ENCODE results near the gene DCDC2C.

The DCDC2C gene

DNA sequence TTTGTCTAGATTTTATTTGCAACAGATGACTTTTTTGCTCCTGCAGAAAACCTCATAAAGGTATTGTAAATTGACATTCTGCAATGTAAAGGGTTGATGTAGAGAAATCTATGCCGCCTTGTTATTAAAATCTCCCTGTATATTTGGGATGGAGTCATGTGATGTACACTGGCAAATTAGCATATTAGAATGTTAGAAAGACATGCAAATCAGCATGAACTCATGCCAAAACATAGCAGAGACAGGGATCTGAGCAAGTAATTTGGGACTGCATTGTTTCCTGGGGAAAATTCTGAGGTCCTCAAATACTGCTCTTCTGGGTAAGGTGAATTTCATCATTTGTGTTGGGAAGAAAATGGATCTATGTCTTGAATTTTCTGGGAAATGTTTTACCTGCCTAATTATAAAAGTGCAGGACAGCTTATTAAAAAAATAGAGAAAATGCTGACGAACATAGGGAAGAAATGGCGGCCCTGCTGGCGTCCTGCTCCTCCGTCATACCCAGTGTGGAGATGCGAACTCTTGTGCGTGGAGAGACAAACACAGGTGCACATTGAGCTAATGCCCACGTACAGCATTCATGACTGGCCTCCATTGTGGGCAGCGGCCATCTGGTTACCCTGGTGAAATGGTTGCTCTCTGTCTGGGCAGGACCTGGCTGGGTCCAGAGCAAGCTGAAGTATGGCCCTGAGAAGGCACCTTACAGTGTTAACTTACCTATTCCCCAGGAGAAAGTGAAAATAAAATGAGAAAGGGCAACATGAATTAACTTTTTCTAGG is 29.1 kb upstream of the DCDC2C start:
- no peak for DNase-seq

DNA sequence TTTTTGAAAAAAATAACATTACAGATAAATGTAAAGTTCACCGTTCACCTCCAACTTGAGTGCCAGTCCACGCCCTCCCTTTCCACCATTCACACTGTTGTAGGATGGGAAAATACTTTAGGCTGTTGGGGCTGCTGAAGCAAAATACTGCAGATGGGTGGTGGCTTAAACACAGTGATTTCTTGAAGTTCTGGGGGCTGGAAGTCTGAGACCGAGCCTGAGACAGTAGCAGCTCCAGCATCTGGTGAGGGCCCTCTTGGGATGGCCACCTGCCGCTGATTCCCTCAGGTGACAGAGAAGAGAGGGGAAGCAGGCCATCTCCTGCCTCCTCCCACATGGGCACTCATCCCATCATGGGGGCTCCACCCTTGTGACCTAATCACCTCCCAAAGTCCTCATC is 27.7 kb upstream of the DCDC2C start:
- no peak for DNase-seq

DNA sequence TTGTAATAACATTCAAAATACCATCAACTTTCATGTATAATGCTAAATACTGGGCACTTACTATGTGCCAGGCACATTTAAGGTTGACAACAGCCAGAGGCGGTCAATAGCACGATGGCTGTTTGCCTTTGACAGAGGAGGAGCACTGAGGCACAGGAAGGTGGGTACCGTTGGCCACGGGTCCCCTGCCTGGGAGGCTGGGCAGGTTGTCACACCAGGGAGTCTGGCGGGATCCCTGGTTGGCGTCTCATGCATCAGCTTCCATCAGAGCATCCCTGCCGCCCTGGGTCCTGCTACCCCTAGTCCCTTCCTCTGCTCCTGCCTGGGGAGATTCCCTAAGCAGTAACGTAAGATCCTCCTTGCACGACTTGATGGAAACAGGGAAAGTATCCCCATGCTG is 25.9 kb upstream of the DCDC2C start:
- no peak for DNase-seq

DNA sequence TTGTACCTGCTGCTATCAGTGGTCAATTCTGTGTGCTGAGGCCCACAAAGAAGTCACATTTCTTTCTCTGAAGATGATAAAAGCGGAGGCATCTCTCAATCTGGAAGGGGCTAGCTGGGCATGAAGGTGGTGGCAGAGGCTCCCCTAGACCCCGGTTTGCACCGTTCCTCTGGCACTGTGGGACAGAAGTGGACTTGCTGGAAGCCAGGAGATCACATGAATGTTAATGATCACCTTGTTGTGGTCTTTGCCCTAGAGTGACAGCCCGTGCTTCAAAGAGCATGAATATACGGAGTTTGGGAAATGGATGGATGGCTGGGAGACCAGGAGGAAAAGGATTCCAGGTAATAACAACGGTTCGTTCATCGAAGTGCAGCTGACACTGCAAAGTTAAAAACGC is 25.2 kb upstream of the DCDC2C start:
- no peak for DNase-seq

DNA sequence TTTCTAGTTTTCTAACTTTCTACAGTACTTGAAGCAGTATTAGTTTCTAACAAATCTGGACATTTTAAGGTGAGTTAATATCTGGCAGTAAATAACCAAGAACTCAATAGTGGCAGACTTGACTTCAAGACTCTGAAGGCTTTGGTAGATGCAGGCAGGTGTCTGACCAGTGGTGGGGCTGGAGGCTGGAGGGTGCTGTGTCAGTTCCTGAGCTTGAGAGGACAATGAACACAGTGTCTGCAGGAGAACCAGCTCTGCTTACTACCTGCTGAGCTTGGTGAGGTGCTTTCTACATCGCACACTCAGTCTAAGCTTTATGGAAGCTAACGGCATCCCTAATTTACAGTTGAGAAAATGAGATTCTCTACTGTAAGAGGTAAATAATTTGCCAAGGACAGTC is 24.2 kb upstream of the DCDC2C start:
- no peak for DNase-seq

DNA sequence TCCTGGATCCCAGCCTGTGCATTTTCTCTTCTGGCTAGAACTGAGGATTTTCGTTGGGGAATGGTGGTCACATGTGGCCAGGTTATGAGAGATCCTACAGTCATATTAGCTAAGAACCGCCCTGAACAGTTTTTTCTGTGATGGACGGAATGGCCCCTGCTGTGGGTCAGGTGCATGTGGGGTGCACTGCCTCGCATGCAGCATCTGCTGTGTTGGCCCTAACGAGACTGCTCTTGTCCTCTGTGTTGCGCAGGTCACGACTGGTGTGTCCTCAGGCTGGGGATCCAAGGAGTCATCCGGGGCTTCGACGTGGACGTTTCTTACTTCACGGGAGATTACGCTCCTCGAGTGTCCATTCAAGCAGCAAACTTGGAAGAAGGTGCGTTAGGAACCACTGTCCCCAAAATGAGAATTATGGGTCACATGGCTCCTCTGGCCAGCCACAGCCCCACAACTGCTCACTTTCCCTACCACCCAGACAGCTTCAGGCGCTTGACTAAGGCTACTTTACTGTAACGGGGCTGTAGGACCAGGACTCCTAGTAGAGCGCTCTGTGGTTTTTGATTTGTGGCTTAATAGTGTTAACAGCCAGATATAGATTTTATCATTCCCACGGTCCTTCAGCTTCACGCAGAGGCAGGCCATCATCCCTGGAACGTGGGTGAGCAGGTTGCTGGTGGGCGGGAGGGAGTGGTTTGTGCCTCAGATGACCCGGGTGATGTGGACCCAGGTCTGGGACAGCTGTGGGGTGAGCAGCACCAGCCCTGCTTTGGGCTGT is 23.6 kb upstream of the DCDC2C start:
- no peak for DNase-seq

DNA sequence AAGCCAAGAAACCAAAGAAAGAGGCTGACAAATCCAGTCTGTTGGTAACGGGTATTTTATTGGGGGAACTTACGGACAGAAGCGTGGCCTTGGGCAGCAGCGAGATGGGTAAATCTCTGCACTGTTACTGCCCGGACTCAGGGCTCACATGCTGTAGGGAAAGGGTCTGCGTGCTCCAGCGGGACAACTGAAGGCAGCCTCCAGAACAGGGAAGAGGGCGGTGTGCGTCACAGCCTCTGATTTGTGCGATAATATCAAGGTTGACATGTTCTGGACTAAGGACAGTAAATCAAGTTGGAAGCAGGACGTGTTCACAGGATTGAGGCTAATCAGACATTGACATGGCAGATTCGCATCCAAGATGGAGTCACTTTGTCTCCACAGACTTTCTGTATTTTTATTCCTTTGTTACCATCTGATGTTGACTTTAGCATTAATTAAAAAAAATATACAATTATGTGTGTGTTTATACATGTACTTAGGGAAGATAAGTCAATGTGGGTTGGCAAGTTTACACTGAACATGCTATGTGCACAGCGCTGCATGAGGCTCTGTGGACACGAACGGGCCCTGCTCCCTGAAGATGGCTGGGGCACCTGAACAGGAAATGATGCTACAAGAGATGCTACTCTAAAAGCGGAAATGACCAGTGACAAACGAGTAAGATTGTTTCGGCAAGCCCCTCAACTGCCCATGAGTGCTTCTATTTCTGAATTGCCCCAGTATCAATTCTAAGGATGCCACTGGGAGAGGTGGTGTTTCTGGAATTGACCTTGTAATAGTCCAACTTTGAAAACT is 22.6 kb upstream of the DCDC2C start:
- no peak for DNase-seq

DNA sequence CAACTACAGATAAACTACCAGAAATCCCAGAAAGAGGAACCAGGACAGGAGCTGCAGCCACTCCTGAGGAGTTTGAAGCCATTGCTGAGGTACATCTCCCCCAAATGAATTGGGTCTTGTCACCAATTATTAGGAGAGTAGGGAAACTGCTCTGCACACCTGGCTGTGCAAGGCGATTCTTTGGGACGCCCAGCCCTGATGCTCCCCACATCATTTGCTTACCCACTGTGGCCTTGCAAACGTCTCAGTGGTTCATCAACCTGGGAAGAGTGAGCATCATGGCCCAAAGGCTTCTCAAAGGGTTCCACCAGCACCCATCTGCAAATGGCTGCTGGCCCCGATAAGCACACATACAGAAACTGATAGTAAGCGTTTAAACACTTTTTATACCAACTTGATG is 21.8 kb upstream of the DCDC2C start:
- no peak for DNase-seq

DNA sequence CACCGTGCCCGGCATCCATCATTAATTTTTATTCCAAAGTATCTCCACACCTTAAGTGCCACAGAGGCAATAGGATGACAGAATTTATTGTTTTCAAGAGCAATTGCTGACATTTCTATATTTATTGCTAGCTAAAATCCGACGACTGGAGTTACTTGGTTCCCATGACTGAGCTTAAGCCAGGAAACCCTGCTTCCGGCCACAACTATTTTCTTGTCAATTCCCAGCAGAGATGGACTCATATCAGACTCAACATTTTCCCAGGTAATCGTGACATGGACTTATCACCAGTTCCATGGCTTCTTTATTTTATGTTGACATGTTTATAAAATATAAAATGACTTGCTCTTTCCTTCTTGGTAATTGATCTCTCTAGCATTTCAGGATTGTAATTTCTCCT is 20.6 kb upstream of the DCDC2C start:
- no peak for DNase-seq

DNA sequence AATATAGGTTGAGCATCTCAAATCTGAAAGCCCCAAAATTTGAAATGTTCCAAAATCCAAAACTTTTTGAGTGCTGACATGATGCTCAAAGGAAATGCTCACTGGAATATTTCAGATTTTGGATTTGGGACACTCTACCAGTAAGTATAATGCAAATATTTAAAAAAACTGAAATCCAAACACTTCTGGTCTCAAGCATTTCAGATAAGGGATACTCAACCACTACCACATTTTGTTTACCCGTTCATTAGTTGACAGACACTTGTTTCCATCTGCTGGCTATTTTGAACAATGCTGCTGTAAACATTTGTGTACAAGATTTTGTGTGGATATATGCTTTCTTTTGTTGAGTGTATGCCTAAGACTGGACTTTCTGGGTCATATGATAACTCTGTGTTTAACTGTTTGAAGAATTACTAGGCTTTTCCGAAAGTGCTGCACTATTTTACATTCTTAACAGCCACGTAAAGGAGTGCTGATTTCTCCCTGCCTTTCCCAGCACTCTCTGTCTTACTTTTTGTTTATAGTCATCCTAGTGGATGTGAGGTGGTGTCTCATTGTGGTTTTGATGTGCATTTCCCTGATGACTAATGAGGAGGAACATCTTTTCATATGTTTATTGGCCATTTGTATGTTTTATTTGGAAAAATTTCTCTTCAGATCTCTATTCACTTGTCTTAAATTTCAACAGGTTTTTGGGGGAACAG is 19.5 kb upstream of the DCDC2C start:
- DNase-seq: no peak

DNA sequence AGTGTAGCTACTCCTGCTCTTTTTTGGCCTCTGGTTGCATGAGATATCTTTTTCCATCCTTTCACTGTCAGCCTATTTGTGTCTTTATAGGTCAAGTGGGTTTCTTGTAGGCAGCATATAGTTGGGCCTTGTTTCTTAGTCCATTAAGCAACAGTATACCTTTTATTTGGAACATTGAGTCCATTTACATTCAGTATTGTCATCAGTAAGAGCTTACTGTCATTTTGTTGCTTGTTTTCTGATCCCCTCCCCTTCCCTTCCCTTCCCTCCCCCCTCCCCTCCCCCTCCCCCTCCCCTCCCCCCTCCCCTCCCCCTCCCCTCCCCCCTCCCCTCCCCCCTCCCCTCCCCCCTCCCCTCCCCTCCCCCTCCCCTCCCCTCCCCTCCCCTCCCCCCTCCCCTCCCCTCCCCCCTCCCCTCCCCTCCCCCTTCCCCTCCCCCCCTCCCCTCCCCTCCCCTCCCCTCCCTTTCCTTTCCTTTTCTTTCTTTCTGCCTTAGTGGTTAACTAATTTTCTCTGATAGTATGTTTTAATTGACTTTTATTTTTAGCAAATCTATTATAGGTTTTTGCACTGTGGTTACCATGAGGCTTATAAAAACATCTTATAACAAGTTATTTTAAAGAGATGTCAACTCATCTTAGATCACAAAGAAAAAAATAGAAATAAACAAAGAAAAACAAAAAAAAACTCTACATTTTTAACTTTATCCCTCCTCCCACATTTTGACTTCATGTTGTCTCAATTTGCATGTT is 13.2 kb upstream of the DCDC2C start:
- no peak for DNase-seq

DNA sequence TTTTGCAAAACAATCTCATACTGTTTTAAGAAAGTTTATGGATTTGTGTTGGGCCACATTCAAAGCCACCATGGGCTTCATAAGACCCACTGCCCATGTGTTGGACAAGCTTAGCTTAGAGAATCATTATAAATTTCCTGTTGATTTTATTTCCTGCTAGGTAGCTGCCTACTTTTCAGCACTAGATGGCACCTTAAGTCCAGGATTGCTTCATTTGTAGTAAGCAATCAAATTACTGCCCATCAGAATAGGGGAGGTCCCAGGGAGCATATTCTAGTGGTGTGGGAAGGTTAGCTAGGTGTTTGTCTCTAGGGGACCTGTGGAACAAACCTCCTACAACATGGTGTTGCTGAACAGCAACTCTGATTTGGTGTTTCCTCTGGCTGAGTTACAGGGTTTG is 11.0 kb upstream of the DCDC2C start:
- DNase-seq: no peak

DNA sequence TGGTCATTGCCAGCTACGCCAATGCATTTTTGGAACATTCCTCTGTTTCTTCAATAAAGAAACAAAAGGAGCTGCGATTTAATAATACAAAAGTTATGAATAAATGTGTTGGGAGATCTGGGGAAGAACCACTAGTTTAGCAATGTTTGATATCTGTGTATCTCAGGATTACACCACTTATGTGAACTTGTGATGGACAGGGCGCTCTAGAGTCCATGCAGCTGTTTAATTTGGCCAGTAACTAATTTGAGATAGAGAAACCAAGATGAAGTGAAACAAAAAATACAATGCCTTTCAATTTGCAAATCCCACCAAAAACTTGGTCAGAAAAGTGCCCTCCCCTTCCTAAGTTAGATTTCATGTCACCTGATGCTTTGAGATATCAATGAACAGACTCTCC is 6.8 kb upstream of the DCDC2C start:
- DNase-seq: no peak

DNA sequence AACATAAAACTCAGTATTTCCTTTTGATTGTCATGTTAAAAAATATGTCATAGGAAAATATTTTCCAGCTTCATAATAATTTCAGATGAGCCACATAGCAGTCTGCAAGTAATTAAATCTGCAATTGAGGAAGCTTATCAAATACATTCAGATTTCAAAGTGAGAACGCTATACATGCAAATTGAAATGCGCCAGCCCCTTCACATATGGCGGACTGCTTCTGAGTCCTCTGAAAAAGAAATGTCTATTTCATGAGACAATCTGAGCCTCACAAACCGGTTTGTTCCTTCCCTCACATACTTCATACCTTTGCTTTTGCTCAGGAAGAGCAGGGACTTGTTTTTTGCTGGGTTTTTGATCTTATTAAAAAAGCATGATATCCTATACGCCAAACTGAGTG is 2.3 kb upstream of the DCDC2C start:
- DNase-seq: no peak

DNA sequence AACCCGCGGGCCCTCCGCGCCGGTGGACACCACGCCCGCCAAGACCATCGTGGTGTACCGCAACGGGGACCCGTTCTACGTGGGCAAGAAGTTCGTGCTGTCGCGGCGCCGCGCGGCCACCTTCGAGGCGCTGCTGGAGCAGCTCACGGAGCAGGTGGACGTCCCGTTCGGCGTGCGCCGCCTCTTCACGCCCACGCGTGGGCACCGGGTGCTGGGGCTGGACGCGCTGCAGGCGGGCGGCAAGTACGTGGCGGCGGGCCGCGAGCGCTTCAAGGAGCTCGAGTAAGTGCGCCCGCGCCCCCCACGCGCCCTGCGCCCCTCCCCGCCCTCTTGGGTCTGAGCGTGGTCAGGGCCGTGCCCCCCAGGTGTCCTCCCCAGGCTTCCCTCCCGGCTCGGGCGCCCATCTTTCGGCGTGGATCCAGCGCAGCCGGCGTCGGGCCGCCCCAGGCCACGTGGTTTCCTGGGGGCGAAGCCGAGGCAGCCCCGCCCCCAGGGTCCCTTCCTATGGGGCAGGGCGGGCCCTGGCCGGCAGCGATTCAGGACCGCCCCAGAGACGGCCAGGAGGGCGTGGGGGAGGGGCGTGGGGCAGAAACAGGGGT is 481 bp downstream of the DCDC2C start:
- no peak for DNase-seq

DNA sequence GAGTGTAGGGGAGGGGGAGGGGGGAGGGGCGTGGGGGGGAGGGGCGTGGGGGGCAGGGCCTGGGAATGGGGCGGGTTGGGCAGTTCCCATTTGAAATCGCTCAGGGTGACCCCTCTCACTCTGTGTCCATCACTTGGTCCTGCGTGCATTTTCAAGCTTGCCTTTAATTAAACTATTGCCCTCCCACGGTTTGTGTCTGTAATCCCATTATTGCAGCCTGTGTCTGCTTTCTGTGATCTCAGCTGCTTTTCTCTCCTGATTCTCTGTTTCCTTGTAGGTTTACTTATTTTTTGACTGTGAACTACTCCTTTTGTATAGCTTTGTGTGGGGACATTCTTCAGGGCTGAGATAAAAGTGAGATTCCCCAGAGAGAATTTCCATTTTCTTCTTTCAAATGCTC is 1.3 kb downstream of the DCDC2C start:
- no peak for DNase-seq

DNA sequence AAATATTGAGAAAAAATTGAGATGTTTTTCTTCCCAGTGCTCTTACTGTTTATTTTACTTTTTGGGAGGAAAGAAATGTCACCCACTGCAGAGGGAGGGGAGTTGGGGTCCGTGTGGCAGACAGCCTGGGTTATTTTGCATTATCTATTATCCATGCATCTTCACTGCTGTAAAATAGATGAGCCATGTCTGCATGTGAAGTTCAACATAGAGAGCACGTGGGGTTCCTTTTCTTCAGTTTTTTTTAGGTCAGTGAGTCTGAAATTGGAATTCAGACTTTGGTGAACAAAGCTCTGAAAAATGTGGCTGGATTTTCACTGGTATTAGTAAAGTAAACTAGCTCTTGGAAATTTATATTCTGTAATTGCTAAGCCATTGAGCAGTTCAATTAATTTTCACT is 2.4 kb downstream of the DCDC2C start:
- DNase-seq: no peak

DNA sequence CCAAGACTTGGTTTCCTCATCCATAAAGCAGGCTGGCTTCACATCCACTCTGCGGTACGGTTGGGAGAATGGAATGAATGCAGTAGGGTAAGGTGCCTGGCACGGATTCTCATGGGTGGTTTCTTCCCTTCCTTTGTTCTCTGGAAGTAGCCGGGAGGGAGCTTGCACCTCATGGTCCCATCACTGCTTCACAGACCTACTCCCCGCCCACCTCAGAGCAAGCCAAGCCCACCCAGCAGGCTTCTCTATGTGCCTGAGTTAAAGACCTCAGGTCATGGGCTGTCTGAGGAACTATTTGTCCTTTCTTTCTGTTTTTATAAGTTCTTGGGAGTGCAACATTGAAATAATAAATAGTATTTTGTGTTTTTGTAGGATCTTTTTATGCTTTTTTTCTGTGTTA is 3.5 kb downstream of the DCDC2C start:
- DNase-seq: no peak

DNA sequence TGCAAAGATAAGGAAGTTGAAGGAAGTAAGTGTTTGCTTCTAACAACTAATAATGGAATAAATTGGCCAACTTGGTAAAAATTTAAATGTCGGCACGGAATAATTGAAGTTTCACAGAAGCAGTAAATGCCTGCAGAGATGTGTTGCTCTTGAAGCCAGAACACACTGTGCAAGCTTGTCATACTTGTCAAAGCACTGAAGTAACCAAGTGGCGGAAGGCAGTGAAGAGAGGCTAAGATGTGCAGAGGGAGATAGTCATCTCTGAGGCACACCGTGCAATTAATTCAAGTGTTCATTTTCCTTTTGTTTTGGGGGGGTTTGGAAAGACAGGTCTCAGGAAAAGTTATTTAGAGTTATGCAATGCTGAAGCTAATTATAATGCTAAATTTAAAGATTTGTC is 5.2 kb downstream of the DCDC2C start:
- DNase-seq: no peak

DNA sequence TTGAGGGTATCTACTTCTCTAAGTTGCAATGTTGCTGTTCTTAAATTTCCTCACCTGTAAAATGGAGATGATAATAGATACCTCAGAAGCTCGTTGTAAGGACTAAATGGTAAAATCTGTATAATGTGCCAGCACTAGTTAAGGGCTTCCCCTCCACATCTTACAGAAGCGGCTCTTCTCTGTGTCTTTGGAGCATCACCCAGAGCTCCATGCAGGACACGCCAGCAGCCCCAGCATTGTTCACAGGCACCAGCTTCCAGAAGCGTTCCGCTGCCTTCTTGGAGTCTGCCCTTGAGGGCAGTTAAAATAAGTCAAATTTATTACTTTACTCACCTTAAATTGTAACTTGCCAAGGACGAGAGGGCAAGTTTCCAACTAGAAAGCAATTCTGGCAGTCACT is 5.8 kb downstream of the DCDC2C start:
- DNase-seq: no peak

DNA sequence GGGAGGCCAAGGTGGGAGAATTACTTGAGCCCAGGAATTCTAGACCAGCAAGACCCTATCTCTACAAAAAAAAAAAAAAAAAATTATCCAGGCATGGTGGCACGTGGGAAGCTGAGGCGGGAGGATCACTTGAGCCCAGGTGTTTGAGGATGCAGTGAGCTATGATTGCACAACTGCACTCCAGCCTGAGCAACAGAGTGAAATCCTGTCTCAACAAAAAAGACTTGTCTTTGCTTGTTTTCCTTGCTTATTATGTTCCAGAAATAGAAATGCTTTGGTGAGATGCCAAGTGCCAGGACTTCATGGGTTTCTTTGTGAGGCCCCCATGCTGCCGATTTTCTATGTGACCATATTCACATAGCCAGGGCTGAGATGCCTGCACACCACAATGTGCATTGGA is 9.0 kb downstream of the DCDC2C start:
- DNase-seq: no peak

All from activated CD8-positive, alpha-beta memory T cell treated with anti-CD3 and anti-CD28 coated beads, Interleukin-2, amount 50 U/mL, for 4 hours (primary cell).